Keratinocyte (primary cell): ENCODE results near the gene MEG3. TPM values are rescaled to one million over a fixed set of nuclear protein-coding genes. Genes with fewer than 3 reads are reported as not detected.

ENCODE experiments used
- DNase-seq: peaks from one replicate; pipeline ENCODE4 v3.0.0-alpha.2; 2011; ENCODE audit warnings: low read depth, missing footprints, low spot score
- FAIRE-seq: peaks from 2 replicates; lab custom pipeline; 2011; peaks lifted over from hg19 to GRCh38; lab: Jason Lieb, UNC
- H2AFZ ChIP-seq: 2 replicates; pipeline ENCODE4 v1.6.0; 2012; ENCODE audit warnings: low read length, control low read depth, inconsistent platforms; ENCODE audit not compliant: control insufficient read depth
- H3K27ac ChIP-seq: 2 replicates; pipeline ENCODE4 v1.5.1; 2011; ENCODE audit warnings: low read length; ENCODE audit not compliant: control insufficient read depth, insufficient read depth
- H3K27me3 ChIP-seq: 3 replicates; pipeline ENCODE4 v1.6.0; 2011; ENCODE audit warnings: low read length; ENCODE audit not compliant: control insufficient read depth, insufficient read depth; ENCODE audit errors: extremely low read depth
- H3K36me3 ChIP-seq, 2 experiments: 2 replicates in 1 of 2; 3 replicates in 1 of 2; pipeline ENCODE4 v1.5.1; 2011; ENCODE audit warnings: low read length in 2 of 2, mild to moderate bottlenecking in 1 of 2; ENCODE audit not compliant: control insufficient read depth in 2 of 2, insufficient read depth in 2 of 2; ENCODE audit errors: extremely low read depth in 1 of 2
- H3K4me1 ChIP-seq: 3 replicates; pipeline ENCODE4 v1.5.1; 2011; ENCODE audit warnings: low read length; ENCODE audit not compliant: control insufficient read depth, insufficient read depth; ENCODE audit errors: extremely low read depth
- H3K4me2 ChIP-seq: 3 replicates; pipeline ENCODE4 v1.6.0; 2011; ENCODE audit warnings: low read depth, low read length; ENCODE audit not compliant: control insufficient read depth, insufficient read depth; ENCODE audit errors: extremely low read depth
- H3K4me3 ChIP-seq, 3 experiments: fragments of 200-600 bp in 1 of 3; sonication (generic) in 1 of 3; 2 replicates in 2 of 3; 3 replicates in 1 of 3; pipeline ENCODE4 v1.5.1; 2011 to 2016; ENCODE audit warnings: low read length in 3 of 3, mild to moderate bottlenecking in 3 of 3, control low read depth in 2 of 3, inconsistent platforms in 1 of 3, low read depth in 1 of 3, mixed read lengths in 1 of 3, mixed run types in 1 of 3, moderate library complexity in 1 of 3; ENCODE audit not compliant: control insufficient read depth in 2 of 3, insufficient read depth in 2 of 3; ENCODE audit errors: extremely low read depth in 1 of 3
- H3K79me2 ChIP-seq: 2 replicates; pipeline ENCODE4 v1.6.0; 2012; ENCODE audit warnings: low read length; ENCODE audit not compliant: control insufficient read depth, insufficient read depth
- H3K9ac ChIP-seq: 3 replicates; pipeline ENCODE4 v1.6.0; 2011; ENCODE audit warnings: low read length; ENCODE audit not compliant: control insufficient read depth, insufficient read depth; ENCODE audit errors: extremely low read depth
- H3K9me1 ChIP-seq: 3 replicates; pipeline ENCODE4 v1.6.0; 2011; ENCODE audit warnings: low read length; ENCODE audit not compliant: control insufficient read depth, insufficient read depth; ENCODE audit errors: extremely low read depth
- H3K9me3 ChIP-seq: 2 replicates; pipeline ENCODE4 v1.5.1; 2012; ENCODE audit warnings: low read depth, low read length; ENCODE audit not compliant: control insufficient read depth
- H4K20me1 ChIP-seq: 3 replicates; pipeline ENCODE4 v1.6.0; 2011; ENCODE audit warnings: low read length; ENCODE audit not compliant: control insufficient read depth, insufficient read depth; ENCODE audit errors: extremely low read depth
- CTCF ChIP-seq, 3 experiments: IDR thresholded peaks in 1 of 3; conservative IDR thresholded peaks in 1 of 3; optimal IDR thresholded peaks in 1 of 3; 2 replicates in 2 of 3; 3 replicates in 1 of 3; pipeline versions ENCODE3 to v1.5.1; 2011; ENCODE audit warnings: low read length in 3 of 3, mild to moderate bottlenecking in 3 of 3, moderate library complexity in 2 of 3, control low read depth in 1 of 3, inconsistent platforms in 1 of 3; ENCODE audit not compliant: insufficient read depth in 2 of 3; ENCODE audit errors: extremely low read depth in 1 of 3
- EZH2 ChIP-seq: IDR thresholded peaks from one replicate; pipeline ENCODE4 v1.6.1; 2012; ENCODE audit warnings: inconsistent platforms, mild to moderate bottlenecking, low read length, moderate library complexity
- dilution Hi-C: fragments of 300-500 bp; cut with MboI; formaldehyde crosslinking; loops from one replicate; pipeline ENCODE4 v1.7.0; 2020; ENCODE audit warnings: low sequenced_read_pairs; ENCODE audit not compliant: extremely low pct_ligation_motif_present
- polyA minus RNA-seq, 3 experiments: library from RNA; depleted of rRNA, polyadenylated mRNA; stranded (reverse); fragments of >200 nt; gene quantifications; 1 replicate in 1 of 3; 2 replicates in 1 of 3; 3 replicates in 1 of 3; pipeline ENCODE4 v1.2.3, GENCODE V29; 2011
- polyA plus RNA-seq, 5 experiments: library from polyadenylated mRNA; depleted of rRNA in 3 of 5; stranded (reverse) in 3 of 5; stranded (forward) in 1 of 5; unstranded in 1 of 5; fragments of >200 nt; gene quantifications; 1 replicate in 1 of 5; 2 replicates in 3 of 5; 3 replicates in 1 of 5; pipeline versions ENCODE4 v1.2.1 to v1.2.3, GENCODE V29; 2011 to 2012; ENCODE audit warnings: missing spikeins in 2 of 5, low read depth in 1 of 5, low replicate concordance in 1 of 5

The MEG3 gene
- 2.7 to 6.2 TPM (median 5.6 TPM) in 3 replicates for polyA plus RNA-seq
- polyA plus RNA-seq (2011; ENCODE audit: low read depth) = 0.91 TPM
- 0.09 and 0.30 TPM in 2 replicates for polyA plus RNA-seq (2011; cell fraction: cytosol; rRNA removed)
- 81.8 and 122 TPM in 2 replicates for polyA plus RNA-seq (2011; cell fraction: nucleus; rRNA removed)
- polyA plus RNA-seq (2012; ENCODE audit: low replicate concordance) = 0.85 and 1.5 TPM in 2 replicates
- polyA minus RNA-seq = 0.52 to 2.2 TPM (median 1.1 TPM) in 3 replicates
- polyA minus RNA-seq (2011; cell fraction: cytosol; rRNA and poly(A)+ RNA removed) = not detected
- 3.4 and 7.7 TPM in 2 replicates for polyA minus RNA-seq (2011; cell fraction: nucleus; rRNA and poly(A)+ RNA removed)

- no peaks in the 10 kb centered on the region for H3K9me1 ChIP-seq
- no peaks in the 10 kb centered on the region for H3K79me2 ChIP-seq
- dilution Hi-C loops = no loop called here
- no peaks in the 10 kb centered on the region for H3K36me3 ChIP-seq
- no peaks in the 10 kb centered on the region for H3K9me3 ChIP-seq
- FAIRE-seq = no peak
- H3K27ac ChIP-seq = no peak within 1 kb of the TSS
- H3K27me3 ChIP-seq = peaks cover 41% of the 10 kb centered on the region
- peak within 1 kb of the TSS in 2 of 3 experiments; percentile 2 to 38 for H3K4me3 ChIP-seq
- H2AFZ ChIP-seq = no peak within 1 kb of the TSS
- H3K4me2 ChIP-seq = peak within 1 kb of the TSS; percentile 16
- no peaks in the 10 kb centered on the region for H3K4me1 ChIP-seq
- no peak within 1 kb of the TSS for H3K9ac ChIP-seq
- no peak for TF ChIP-seq EZH2
- no peak for TF ChIP-seq CTCF (optimal IDR thresholded peaks at IDR 0.05 in 1 of 3, IDR thresholded peaks at IDR 0.05 in 1 of 3, conservative IDR thresholded peaks at IDR 0.05 in 1 of 3; ENCODE audit: extremely low read depth in 1 of 3, insufficient read depth in 2 of 3, low read length in 3 of 3)
- DNase-seq = no peak
- no peaks in the 10 kb centered on the region for H4K20me1 ChIP-seq
These were observed at the start of gene MEG3 for GRCh38 chr14:100825713-100826331. MEG3 (plus strand) TSS chr14:100826118.

- H3K36me3 ChIP-seq = no peaks in the 10 kb centered on the region
- H3K9ac ChIP-seq = no peak overlapping the region
- H3K4me3 ChIP-seq = no peak overlapping the region
- no peaks in the 10 kb centered on the region for H3K9me3 ChIP-seq
- dilution Hi-C loops = no loop called here
- no peaks in the 10 kb centered on the region for H3K9me1 ChIP-seq
- H2AFZ ChIP-seq = no peak overlapping the region
- H3K27ac ChIP-seq = no peak overlapping the region
- no peak overlapping the region for H3K4me2 ChIP-seq
- no peaks in the 10 kb centered on the region for H3K4me1 ChIP-seq
- no peaks in the 10 kb centered on the region for H4K20me1 ChIP-seq
- DNase-seq (no peak), FAIRE-seq (no peak)
- no peaks in the 10 kb centered on the region for H3K79me2 ChIP-seq
- TF ChIP-seq CTCF (optimal IDR thresholded peaks at IDR 0.05 in 1 of 3, IDR thresholded peaks at IDR 0.05 in 1 of 3, conservative IDR thresholded peaks at IDR 0.05 in 1 of 3; ENCODE audit: extremely low read depth in 1 of 3, insufficient read depth in 2 of 3, low read length in 3 of 3) (no peak), EZH2 (no peak)
- H3K27me3 ChIP-seq = peaks cover 58% of the 10 kb centered on the region
These were observed 49.1 kb upstream of the MEG3 start for GRCh38 chr14:100776681-100777365.
